Hematopoietic multipotent progenitor cell treated with erythropoietin and hydrocortisone succinate and interleukin-3 and kit ligand, for 6 days (in vitro differentiated cells): ENCODE data around the gene RBMS1.

Source experiments
- DNase-seq: peaks from one replicate; pipeline ENCODE4 v3.0.0-alpha.2; 2015

The RBMS1 gene

DNA sequence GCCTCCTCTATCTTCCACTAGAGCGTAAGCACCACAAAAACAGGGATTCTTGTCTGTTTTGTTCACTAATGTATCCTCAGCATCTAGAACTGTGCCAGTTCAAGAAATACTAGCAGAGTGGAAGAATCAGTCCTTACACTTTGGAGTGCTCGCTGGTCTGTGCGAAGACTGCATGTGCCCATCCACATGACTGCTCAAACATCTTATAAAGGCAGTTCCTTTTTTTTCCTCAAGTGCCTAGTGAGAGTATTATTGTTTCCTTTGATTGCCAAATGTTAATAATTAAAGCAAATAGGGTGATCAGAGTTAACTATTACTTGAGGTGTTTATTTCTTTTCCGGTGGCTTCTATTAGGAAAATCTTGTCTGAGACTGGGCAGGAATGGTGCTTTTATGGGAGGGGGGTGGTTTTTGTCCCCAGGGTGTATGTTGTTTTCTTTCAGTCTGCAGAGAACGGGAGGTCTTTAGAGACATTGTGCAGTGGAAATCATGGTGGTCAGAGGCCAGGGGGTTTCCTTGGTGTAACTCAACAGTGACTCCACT lies 247.9 kb downstream of the RBMS1 start:
- DNase-seq = no peak

- DNase-seq = no peak
These were observed 250.6 kb downstream of the RBMS1 start for GRCh38 chr2:160242893-160243564.

GRCh38 chr2:160241251-160242137 lies 252.1 kb downstream of the RBMS1 start:
- no peak for DNase-seq

GRCh38 chr2:160239436-160239835 lies 254.2 kb downstream of the RBMS1 start:
- no peak for DNase-seq

DNA sequence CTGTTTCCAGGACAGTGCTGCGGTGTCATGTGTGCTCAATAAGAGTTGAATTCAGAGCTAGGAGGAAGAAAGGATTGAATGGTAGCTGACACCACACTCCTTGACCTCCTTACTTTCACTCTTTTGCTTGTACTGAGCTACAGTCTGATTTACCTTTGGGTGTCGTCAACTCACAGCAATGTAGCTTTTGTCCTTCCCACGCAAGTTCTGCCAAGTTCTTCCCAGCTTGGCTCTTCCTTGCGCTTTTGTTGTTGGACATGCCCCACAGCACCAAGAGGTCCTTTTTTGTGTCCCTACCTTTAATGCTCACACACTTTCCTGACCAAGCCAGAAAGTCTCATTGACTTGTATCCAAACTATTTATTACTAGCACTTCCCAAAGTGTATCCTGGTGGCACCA lies 255.2 kb downstream of the RBMS1 start:
- DNase-seq = no peak

GRCh38 chr2:160232905-160233475 lies 260.6 kb downstream of the RBMS1 start:
- no peak for DNase-seq

DNA sequence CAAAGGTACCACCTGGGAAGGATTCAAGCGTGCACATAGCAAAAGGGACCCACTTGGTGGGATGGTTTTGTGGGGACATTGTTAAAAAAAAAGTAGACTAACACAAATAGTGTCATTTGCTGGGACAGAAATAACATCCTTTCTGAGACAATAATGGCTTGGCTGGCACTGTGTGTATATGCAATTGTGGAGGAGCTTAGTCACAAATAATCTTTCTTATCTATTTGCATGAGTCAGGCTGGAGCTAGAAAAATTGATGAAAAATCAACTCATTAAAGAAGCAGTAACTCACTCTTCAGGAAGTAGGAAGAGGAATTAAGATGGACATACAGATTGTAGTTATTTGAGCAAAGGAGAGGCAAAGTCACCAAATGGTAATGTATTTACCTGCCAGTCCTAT lies 264.0 kb downstream of the RBMS1 start:
- no peak for DNase-seq

DNA sequence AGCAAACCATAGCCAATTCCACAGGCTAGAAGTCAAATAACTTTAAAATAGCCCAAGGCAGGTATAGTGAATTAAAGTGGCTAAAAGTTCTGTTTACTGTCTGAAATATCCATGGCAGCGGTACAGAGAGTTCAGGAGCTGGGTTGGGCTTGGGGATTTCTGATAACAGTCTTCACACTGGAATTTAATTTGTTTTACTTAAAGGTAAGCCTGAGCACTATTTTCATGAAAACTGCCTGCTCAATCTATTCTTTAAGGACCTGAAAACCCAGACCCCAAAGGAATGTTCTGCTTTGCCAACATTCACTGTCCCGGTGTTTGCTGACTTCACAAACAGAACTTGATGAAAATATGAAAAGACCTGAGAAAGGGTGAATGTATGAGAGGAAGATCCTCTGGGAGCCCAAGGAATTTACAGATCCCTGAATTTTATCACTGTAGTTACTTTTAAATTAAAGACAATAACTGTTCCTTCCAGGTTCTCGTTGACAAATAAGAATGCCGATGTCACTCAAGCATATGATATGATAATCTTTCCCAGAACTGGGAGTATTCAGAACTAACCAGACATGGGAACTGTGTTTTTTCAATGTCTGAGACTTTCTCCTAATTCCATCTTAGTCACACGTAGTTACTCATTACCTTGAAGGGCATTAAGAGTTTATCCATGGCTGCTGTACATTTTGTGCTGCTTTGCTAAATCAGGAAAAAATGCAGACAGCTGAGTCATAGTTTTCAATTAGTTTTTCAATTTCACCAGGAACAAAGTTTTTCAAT lies 265.3 kb downstream of the RBMS1 start:
- no peak for DNase-seq

GRCh38 chr2:160227293-160227915 lies 266.2 kb downstream of the RBMS1 start:
- no peak for DNase-seq

GRCh38 chr2:160226367-160226766 lies 267.2 kb downstream of the RBMS1 start:
- no peak for DNase-seq

DNA sequence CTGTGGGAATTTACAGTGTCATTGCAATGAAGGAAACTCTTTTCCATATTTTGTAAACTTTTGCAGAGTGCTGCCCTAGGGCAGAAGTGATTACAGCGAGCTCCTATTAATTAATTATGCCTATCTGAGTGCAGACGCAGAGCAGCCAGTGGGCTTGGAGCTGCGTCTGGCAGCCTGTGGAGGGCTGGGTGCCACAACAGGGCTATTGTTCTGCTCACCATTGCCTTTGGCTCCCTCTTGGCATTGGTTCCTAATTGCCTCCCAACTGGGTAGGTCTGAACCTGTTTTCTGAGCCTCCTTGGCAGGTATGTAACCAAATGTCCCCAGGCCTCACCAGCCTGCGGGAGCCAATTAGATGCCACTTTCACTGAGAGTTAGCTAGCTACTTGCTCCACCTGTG lies 267.9 kb downstream of the RBMS1 start:
- no peak for DNase-seq

GRCh38 chr2:160224507-160224906 lies 269.1 kb downstream of the RBMS1 start:
- no peak for DNase-seq

GRCh38 chr2:160224060-160224459 lies 269.5 kb downstream of the RBMS1 start:
- no peak for DNase-seq

GRCh38 chr2:160223560-160223959 lies 270.0 kb downstream of the RBMS1 start:
- DNase-seq = no peak

DNA sequence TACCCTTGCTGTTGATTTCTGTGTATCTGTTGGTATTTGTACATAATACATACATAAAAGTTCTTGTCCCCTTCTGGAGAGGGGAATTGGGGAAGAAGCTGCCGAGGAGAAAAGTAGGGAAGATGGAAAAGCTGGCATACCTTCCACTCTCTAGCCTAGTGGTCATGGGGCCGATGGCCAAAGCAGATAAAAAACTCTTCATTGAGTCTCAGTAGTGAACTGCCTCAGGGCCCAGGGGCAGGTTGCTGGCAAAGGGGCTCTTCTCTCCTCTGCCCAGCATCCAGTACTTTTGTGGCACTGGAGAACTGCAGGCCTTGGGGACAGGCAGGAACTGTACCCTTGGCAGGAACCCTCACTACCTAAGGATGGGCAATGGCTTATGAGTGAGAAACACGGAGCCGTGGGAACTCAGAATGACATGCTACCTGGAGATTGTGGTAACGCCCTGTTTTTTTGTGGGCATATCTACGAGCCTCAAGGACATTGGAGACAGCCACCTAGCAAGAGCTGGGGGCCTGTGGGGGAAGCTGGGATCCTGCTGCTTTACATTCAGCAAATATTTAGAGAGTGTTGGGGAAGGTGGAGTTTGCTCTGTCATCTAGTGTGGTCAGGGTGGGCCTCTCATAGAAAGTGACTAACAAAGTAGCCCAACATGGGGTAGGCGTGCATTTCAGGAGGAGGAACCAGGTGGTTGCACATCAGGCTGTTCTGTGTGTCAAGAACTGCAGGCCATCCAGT lies 270.9 kb downstream of the RBMS1 start:
- no peak for DNase-seq
